PC-9 (cell line): Measurements from ENCODE around the gene RPS3. TPM values are rescaled to one million over a fixed set of nuclear protein-coding genes. Genes with fewer than 3 reads are reported as not detected.

Experiments used
- BruUV-seq: library from RNA; stranded (reverse); fragments of 400-500 nt; replicated peaks from 2 replicates; lab custom pipeline; 2021; lab: Mats Ljungman, UMichigan
- CTCF ChIA-PET: fragments of 300-600 bp; sonication (Branson Sonifier 250); formaldehyde crosslinking; loops from one replicate; lab custom pipeline; 2022; ENCODE audit warnings: antibody characterized with exemption; lab: Charles Lee
- POLR2A ChIA-PET: fragments of 300-600 bp; sonication (Branson Sonifier 250); formaldehyde crosslinking; loops from one replicate; lab custom pipeline; 2022; ENCODE audit warnings: antibody characterized with exemption; ENCODE audit not compliant: unreplicated experiment; lab: Charles Lee
- DNase-seq, 2 experiments: peaks; one replicate each; pipeline versions ENCODE4 v3.0.0 to v3.0.0-alpha.2; 2015 to 2022; ENCODE audit warnings: mixed read lengths in 1 of 2
- H2AFZ ChIP-seq: fragments of 200-600 bp; sonication (generic); 2 replicates; pipeline ENCODE4 v1.8.1; 2017; ENCODE audit warnings: antibody characterized with exemption
- H3F3A ChIP-seq: fragments of 200-600 bp; sonication (generic); 2 replicates; pipeline ENCODE4 v1.8.1; 2017; ENCODE audit warnings: antibody characterized with exemption, mild to moderate bottlenecking, low read depth; ENCODE audit not compliant: insufficient read depth
- H3K27ac ChIP-seq: fragments of 200-600 bp; sonication (generic); 2 replicates; pipeline ENCODE4 v1.6.1; 2016; ENCODE audit warnings: mixed run types
- H3K27me3 ChIP-seq: fragments of 200-600 bp; sonication (generic); 2 replicates; pipeline ENCODE4 v1.6.1; 2016; ENCODE audit warnings: low read depth, mixed run types; ENCODE audit not compliant: insufficient read depth
- H3K36me3 ChIP-seq: fragments of 200-600 bp; sonication (generic); 2 replicates; pipeline ENCODE4 v1.6.1; 2016; ENCODE audit warnings: low read depth, mixed run types
- H3K4me1 ChIP-seq: fragments of 200-600 bp; sonication (generic); replicated peaks from 2 replicates; pipeline ENCODE4 v1.6.1; 2016; ENCODE audit warnings: mixed run types; ENCODE audit not compliant: insufficient read depth
- H3K4me2 ChIP-seq: fragments of 200-600 bp; sonication (generic); 2 replicates; pipeline ENCODE4 v1.6.1; 2017; ENCODE audit warnings: mixed run types
- H3K4me3 ChIP-seq: fragments of 200-600 bp; sonication (generic); 2 replicates; pipeline ENCODE4 v1.6.1; 2016; ENCODE audit warnings: mixed run types
- H3K79me2 ChIP-seq: fragments of 200-600 bp; sonication (generic); 2 replicates; pipeline ENCODE4 v1.6.1; 2017; ENCODE audit warnings: low read depth, mixed run types
- H3K9me2 ChIP-seq: fragments of 200-600 bp; sonication (generic); 2 replicates; pipeline ENCODE4 v1.8.1; 2017; ENCODE audit warnings: mild to moderate bottlenecking; ENCODE audit not compliant: insufficient read depth
- H3K9me3 ChIP-seq: fragments of 200-600 bp; sonication (generic); 2 replicates; pipeline ENCODE4 v1.8.1; 2016; ENCODE audit warnings: low read depth; ENCODE audit not compliant: insufficient read depth
- H4K20me1 ChIP-seq: fragments of 200-600 bp; sonication (generic); 2 replicates; pipeline ENCODE4 v1.8.1; 2017; ENCODE audit not compliant: insufficient read depth
- CTCF ChIP-seq: fragments of 200-600 bp; sonication (generic); conservative IDR thresholded peaks from 2 replicates; pipeline ENCODE4 v1.6.1; 2017; ENCODE audit warnings: mixed run types, antibody characterized with exemption, mild to moderate bottlenecking, moderate library complexity
- EZH2 ChIP-seq: fragments of 200-600 bp; sonication (generic); IDR thresholded peaks from 2 replicates; pipeline ENCODE4 v1.8.0; 2017; ENCODE audit warnings: antibody characterized with exemption, low read depth
- intact Hi-C: fragments of 100-400 bp; cut with micrococcal nuclease; formaldehyde crosslinking; loops from one replicate; pipeline ENCODE4 v1.10.0; 2022; ENCODE audit not compliant: unreplicated experiment
- total RNA-seq: library from RNA; stranded (reverse); gene quantifications from 2 replicates; pipeline ENCODE4 v1.2.3, GENCODE V29; 2021

Gene RPS3
- total RNA-seq, 1 experiment from 2014 or later: 4,011 TPM

DNA sequence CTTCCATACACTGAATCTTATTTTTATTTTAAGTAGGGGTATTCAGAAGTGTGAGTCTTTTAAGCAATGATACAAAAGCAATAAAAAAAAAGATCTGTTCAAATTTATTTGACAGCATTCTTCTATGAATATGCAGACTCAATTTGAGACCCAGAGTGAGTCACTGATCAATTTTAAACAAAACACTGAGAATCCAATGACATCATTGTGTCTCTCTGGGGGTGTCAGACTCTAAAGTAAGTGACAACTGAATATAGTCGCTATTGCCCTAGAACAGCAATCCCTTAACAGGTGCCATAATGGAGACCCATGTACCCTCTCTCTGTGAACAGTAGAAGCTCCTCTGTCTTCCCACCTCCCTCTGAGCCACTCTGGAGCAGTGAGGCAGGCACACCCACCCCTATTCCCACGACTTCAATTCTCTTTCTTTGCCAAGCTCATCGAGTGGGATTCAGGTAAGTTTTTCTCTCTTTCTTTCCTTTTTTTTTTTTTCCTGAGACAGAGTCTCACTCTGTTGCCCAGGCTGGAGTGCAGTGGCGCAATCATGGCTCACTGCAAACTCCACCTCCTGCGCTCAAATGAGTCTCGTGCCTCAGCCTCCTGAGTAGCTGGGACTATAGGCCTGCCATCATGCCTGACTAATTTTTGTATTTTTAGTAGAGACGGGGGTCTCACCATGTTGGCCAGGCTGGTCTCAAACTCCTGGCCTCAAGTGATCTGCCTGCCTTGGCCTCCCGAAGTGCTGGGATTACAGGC is 5.1 kb upstream of the RPS3 start:
- no peak for DNase-seq
- H3K4me3 ChIP-seq: no peak overlapping the region
- no peaks in the 10 kb centered on the region for H3K9me2 ChIP-seq
- no peak overlapping the region for H2AFZ ChIP-seq
- H3F3A ChIP-seq: peaks cover 12% of the 10 kb centered on the region; the same call in 1 of the 2 replicates
- TF ChIP-seq EZH2: no peak
- TF ChIP-seq CTCF: no peak
- H3K4me2 ChIP-seq: no peak overlapping the region
- H3K9me3 ChIP-seq: no peaks in the 10 kb centered on the region
- POLR2A ChIA-PET: no interaction called here
- no peak overlapping the region for H3K27ac ChIP-seq
- no peaks in the 10 kb centered on the region for H3K36me3 ChIP-seq
- no TSS peak for BruUV-seq
- CTCF ChIA-PET: interaction anchor here (0.6 kb wide), 1 partner anchor 13 kb away, joined by 3 read pairs; no protein-coding TSS in a partner anchor
- no peaks in the 10 kb centered on the region for H3K27me3 ChIP-seq
- H3K4me1 ChIP-seq: no peaks in the 10 kb centered on the region
- intact Hi-C loops: no loop called here
- no peaks in the 10 kb centered on the region; the same call in 1 of the 2 replicates for H3K79me2 ChIP-seq
- no peaks in the 10 kb centered on the region for H4K20me1 ChIP-seq

DNA sequence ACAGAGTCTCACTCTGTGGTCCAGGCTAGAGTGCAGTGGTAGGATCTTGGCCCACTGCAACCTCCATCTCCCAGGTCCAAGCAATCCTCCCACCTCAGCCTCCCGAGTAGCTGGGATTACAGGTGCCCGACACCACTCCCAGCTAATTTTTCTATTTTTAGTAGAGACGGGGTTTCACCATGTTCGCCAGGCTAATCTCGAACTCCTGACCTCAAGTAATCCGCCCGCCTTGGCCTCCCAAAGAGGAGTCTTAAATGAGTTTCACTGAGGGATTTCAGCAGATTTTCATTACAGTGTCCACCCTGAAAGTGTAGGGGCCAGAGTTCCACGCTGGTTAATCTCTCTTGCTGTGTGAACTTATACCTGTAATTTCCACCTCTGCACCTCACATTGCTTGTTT is 412 bp upstream of the RPS3 start:
- Histone ChIP-seq H3K9me3 (no peaks in the 10 kb centered on the region), H3K4me3 (no peak overlapping the region), H3K4me1 (peaks cover 25% of the 10 kb centered on the region), H3K36me3 (peaks cover 40% of the 10 kb centered on the region), H2AFZ (no peak overlapping the region), H3K27me3 (no peaks in the 10 kb centered on the region), H3F3A (peaks cover 44% of the 10 kb centered on the region), H3K27ac (no peak overlapping the region), H3K4me2 (peak overlapping the region; percentile 92; the same call in 1 of the 2 replicates), H4K20me1 (peaks cover 39% of the 10 kb centered on the region), H3K9me2 (no peaks in the 10 kb centered on the region), H3K79me2 (peaks cover 46% of the 10 kb centered on the region)
- no TSS peak for BruUV-seq
- POLR2A ChIA-PET: no interaction called here
- TF ChIP-seq EZH2: no peak
- TF ChIP-seq CTCF: no peak
- intact Hi-C loops: no loop called here
- CTCF ChIA-PET: interaction anchor here (0.6 kb wide), 1 partner anchor 32 kb away, joined by 3 read pairs; no protein-coding TSS in a partner anchor
- no peak for DNase-seq

DNA sequence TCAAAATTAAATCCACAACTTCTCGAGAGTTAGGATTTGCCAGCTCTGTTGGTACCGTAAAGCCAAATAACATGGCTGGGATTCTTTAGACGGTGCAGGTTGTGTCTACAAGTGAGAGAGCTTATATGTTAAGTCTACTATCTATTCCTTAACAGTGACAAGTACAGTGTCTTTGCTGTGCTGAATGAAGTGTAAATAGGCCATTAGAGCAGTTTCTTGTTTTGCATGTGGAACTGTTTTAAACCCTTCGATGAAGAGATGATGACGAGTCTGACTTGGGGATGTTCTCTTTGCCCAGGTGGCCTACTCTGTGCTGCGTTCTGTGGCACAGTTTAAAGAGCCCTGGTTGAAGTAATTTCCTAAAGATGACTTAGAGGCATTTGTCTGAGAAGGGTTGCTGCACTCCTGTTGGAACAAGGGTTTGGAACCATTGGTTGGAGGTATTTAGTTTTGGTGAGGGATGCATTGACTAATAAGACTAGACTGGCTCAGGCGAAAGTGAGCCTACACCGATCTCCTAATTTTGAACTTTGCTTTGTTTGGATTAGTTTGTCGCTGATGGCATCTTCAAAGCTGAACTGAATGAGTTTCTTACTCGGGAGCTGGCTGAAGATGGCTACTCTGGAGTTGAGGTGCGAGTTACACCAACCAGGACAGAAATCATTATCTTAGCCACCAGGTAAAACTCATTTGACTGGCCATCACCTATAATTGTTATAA is 988 bp downstream of the RPS3 start:
- peak in 1 of 2 experiments; percentile 37 for DNase-seq
- H4K20me1 ChIP-seq: peaks cover 53% of the 10 kb centered on the region

More for the DNA sequence above, 988 bp downstream of the RPS3 start:
- intact Hi-C loops: no loop called here
- H3K4me3 ChIP-seq: peak overlapping the region; percentile 95
- BruUV-seq: TSS peak; percentile 46
- H3K36me3 ChIP-seq: peaks cover 54% of the 10 kb centered on the region
- H3K27ac ChIP-seq: peak overlapping the region; percentile 95
- no peaks in the 10 kb centered on the region for H3K9me2 ChIP-seq
- H3K4me2 ChIP-seq: peak overlapping the region; percentile 92
- H3K27me3 ChIP-seq: no peaks in the 10 kb centered on the region
- no peaks in the 10 kb centered on the region for H3K9me3 ChIP-seq
- peaks cover 60% of the 10 kb centered on the region for H3K79me2 ChIP-seq
- ChIA-PET CTCF (interaction anchor here (0.6 to 1.1 kb wide), 3 partner anchors 12 to 142 kb away, joined by 3 to 5 read pairs (median 4); no protein-coding TSS in a partner anchor), POLR2A (interaction anchor here (0.5 to 1.0 kb wide), 6 partner anchors 11 to 413 kb away, joined by 3 to 10 read pairs (median 4); no protein-coding TSS in a partner anchor)
- H3K4me1 ChIP-seq: peaks cover 28% of the 10 kb centered on the region
- H2AFZ ChIP-seq: no peak overlapping the region
- peaks cover 58% of the 10 kb centered on the region for H3F3A ChIP-seq
- no peak for TF ChIP-seq EZH2
- no peak for TF ChIP-seq CTCF
